ENCODE measurements around the gene FANCE. TPM values are rescaled to one million over a fixed set of nuclear protein-coding genes. Genes with fewer than 3 reads are reported as not detected.
"Not testable (repeated sequence)": the region's sequence is repeated elsewhere in the genome, so short reads cannot be mapped to it uniquely, and the experiment has no call there.

FANCE gene
- total and polyA plus RNA-seq, 2 donors (not counting 1 experiment from before 2014, with no cell fraction given), result 9.2 to 12.8 TPM

DNA sequence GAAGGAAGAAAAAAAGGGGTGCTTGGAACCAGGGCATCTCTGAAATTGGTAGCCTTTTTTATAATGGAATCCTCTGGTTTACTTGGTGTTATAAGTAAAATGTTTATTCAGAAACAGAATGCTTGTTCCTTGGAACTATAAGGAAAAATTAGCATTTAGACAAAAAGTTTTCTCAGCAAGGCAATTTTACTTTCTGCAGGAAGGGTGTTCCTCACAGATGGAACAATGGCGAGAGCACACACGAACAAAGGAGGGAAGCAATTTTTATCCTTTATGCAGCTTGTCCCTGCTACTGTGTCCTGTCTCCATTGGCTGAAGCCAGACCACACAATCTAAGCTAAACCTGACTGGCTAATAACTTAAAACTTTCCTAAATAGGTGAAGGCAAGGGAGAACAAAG lies 22.7 kb upstream of the FANCE start:
- Mint-ChIP-seq H3K4me3 (no peak overlapping the region), H3K4me1 (peaks cover 13% of the 10 kb centered on the region), H3K27ac (no peak overlapping the region), H3K27me3 (no peaks in the 10 kb centered on the region), H3K9me3 (ENCODE audit: insufficient read depth) (peaks cover 10% of the 10 kb centered on the region)
- no peak overlapping the region for H3K9ac ChIP-seq (ENCODE audit: low read length)
- peaks cover 0 to 30% of the 10 kb centered on the region in 2 experiments for H3K36me3 ChIP-seq (replicated peaks in 1 of 2; ENCODE audit: control extremely low read depth in 1 of 2, control insufficient read depth in 1 of 2, extremely low read depth in 1 of 2, insufficient read depth in 2 of 2, low read length in 1 of 2)
- no peak overlapping the region for H2AFZ ChIP-seq (ENCODE audit: insufficient read depth, low read depth, low read length, poor library complexity, severe bottlenecking)
- POLR2A ChIA-PET, result no interaction called here
- peaks cover 6 to 10% of the 10 kb centered on the region in 2 donors for H3K4me1 ChIP-seq (ENCODE audit: control insufficient read depth in 2 of 2, insufficient read depth in 2 of 2, low read length in 2 of 2)
- no peak for DNase-seq
- H3K27ac ChIP-seq (ENCODE audit: low read length in 2 of 2), result no peak overlapping the region
- H3K4me2 ChIP-seq (replicated peaks; ENCODE audit: low read depth, low read length, poor library complexity, severe bottlenecking), result no peak overlapping the region
- H3K9me3 ChIP-seq (ENCODE audit: control extremely low read depth in 1 of 3, control insufficient read depth in 2 of 3, insufficient read depth in 1 of 3, low read length in 2 of 3), result peaks cover 2 to 28% (median 25%) of the 10 kb centered on the region in 3 donors
- CTCF ChIA-PET, result no interaction called here
- intact Hi-C loops (cut with micrococcal nuclease), result no loop called here
- no peaks in the 10 kb centered on the region for H3K79me2 ChIP-seq (ENCODE audit: control insufficient read depth, insufficient read depth, low read length)
- 100% methylated on average over 2 of the region's 2 CpGs for WGBS (ENCODE audit: insufficient coverage)
- no peaks in the 10 kb centered on the region for H4K20me1 ChIP-seq (ENCODE audit: control insufficient read depth, insufficient read depth, low read length, poor library complexity, severe bottlenecking)
- no peak for ATAC-seq (ENCODE audit: low read depth)
- no peak for TF ChIP-seq EZH2 (IDR thresholded peaks at IDR 0.05; ENCODE audit: borderline replicate concordance, insufficient read depth, low read depth, low read length, poor library complexity, severe bottlenecking)
- no peak for TF ChIP-seq CTCF (IDR thresholded peaks at IDR 0.05)
- no peaks in the 10 kb centered on the region for H3K27me3 ChIP-seq (replicated peaks in 1 of 4; ENCODE audit: control extremely low read depth in 1 of 4, control insufficient read depth in 3 of 4, insufficient read depth in 4 of 4, low read length in 3 of 4)
- H3K4me3 ChIP-seq (ENCODE audit: control extremely low read depth in 1 of 5, extremely low read depth in 1 of 5, insufficient read depth in 1 of 5, low read depth in 2 of 5, low read length in 4 of 5), result no peak overlapping the region

- H3K27ac ChIP-seq (ENCODE audit: low read length in 2 of 2), result no peak overlapping the region
- H4K20me1 ChIP-seq (ENCODE audit: control insufficient read depth, insufficient read depth, low read length, poor library complexity, severe bottlenecking), result no peaks in the 10 kb centered on the region
- ATAC-seq (ENCODE audit: low read depth), result no peak
- CTCF ChIA-PET, result no interaction called here
- no peak for TF ChIP-seq EZH2 (IDR thresholded peaks at IDR 0.05; ENCODE audit: borderline replicate concordance, insufficient read depth, low read depth, low read length, poor library complexity, severe bottlenecking)
- no peak for TF ChIP-seq CTCF (IDR thresholded peaks at IDR 0.05)
- peaks cover 2 to 28% (median 25%) of the 10 kb centered on the region in 3 donors for H3K9me3 ChIP-seq (ENCODE audit: control extremely low read depth in 1 of 3, control insufficient read depth in 2 of 3, insufficient read depth in 1 of 3, low read length in 2 of 3)
- Mint-ChIP-seq H3K27ac (no peak overlapping the region), H3K27me3 (no peaks in the 10 kb centered on the region), H3K4me3 (no peak overlapping the region), H3K9me3 (ENCODE audit: insufficient read depth) (peaks cover 10% of the 10 kb centered on the region), H3K4me1 (no peaks in the 10 kb centered on the region)
- H3K4me1 ChIP-seq (ENCODE audit: control insufficient read depth in 2 of 2, insufficient read depth in 2 of 2, low read length in 2 of 2), result no peaks in the 10 kb centered on the region
- POLR2A ChIA-PET, result no interaction called here
- H3K36me3 ChIP-seq (replicated peaks in 1 of 2; ENCODE audit: control extremely low read depth in 1 of 2, control insufficient read depth in 1 of 2, extremely low read depth in 1 of 2, insufficient read depth in 2 of 2, low read length in 1 of 2), result peaks cover 0 to 4% of the 10 kb centered on the region in 2 experiments
- no peak overlapping the region for H3K4me2 ChIP-seq (replicated peaks; ENCODE audit: low read depth, low read length, poor library complexity, severe bottlenecking)
- no peak overlapping the region for H3K4me3 ChIP-seq (ENCODE audit: control extremely low read depth in 1 of 5, extremely low read depth in 1 of 5, insufficient read depth in 1 of 5, low read depth in 2 of 5, low read length in 4 of 5)
- no peak overlapping the region for H2AFZ ChIP-seq (ENCODE audit: insufficient read depth, low read depth, low read length, poor library complexity, severe bottlenecking)
- H3K9ac ChIP-seq (ENCODE audit: low read length), result no peak overlapping the region
- H3K79me2 ChIP-seq (ENCODE audit: control insufficient read depth, insufficient read depth, low read length), result no peaks in the 10 kb centered on the region
- intact Hi-C loops (cut with micrococcal nuclease), result no loop called here
- 93% methylated on average over 2 of the region's 4 CpGs for WGBS (ENCODE audit: insufficient coverage)
- no peak for DNase-seq
- no peaks in the 10 kb centered on the region for H3K27me3 ChIP-seq (replicated peaks in 1 of 4; ENCODE audit: control extremely low read depth in 1 of 4, control insufficient read depth in 3 of 4, insufficient read depth in 4 of 4, low read length in 3 of 4)
These were observed 19.8 kb upstream of the FANCE start for GRCh38 chr6:35432291-35432690.

GRCh38 chr6:35432702-35433101 lies 19.4 kb upstream of the FANCE start:
- H3K4me2 ChIP-seq (replicated peaks; ENCODE audit: low read depth, low read length, poor library complexity, severe bottlenecking); ATAC-seq (ENCODE audit: low read depth); intact Hi-C loops (cut with micrococcal nuclease); DNase-seq; H2AFZ ChIP-seq (ENCODE audit: insufficient read depth, low read depth, low read length, poor library complexity, severe bottlenecking); H3K9me3 Mint-ChIP-seq (ENCODE audit: insufficient read depth); H3K4me3 ChIP-seq (ENCODE audit: control extremely low read depth in 1 of 5, extremely low read depth in 1 of 5, insufficient read depth in 1 of 5, low read depth in 2 of 5, low read length in 4 of 5); H3K27ac Mint-ChIP-seq; H3K9ac ChIP-seq (ENCODE audit: low read length); CTCF ChIA-PET; H3K4me1 ChIP-seq (ENCODE audit: control insufficient read depth in 2 of 2, insufficient read depth in 2 of 2, low read length in 2 of 2); H3K79me2 ChIP-seq (ENCODE audit: control insufficient read depth, insufficient read depth, low read length); H3K4me1 Mint-ChIP-seq; H3K27me3 Mint-ChIP-seq; H3K36me3 ChIP-seq (replicated peaks in 1 of 2; ENCODE audit: control extremely low read depth in 1 of 2, control insufficient read depth in 1 of 2, extremely low read depth in 1 of 2, insufficient read depth in 2 of 2, low read length in 1 of 2); H3K4me3 Mint-ChIP-seq; H3K27me3 ChIP-seq (replicated peaks in 1 of 4; ENCODE audit: control extremely low read depth in 1 of 4, control insufficient read depth in 3 of 4, insufficient read depth in 4 of 4, low read length in 3 of 4); H4K20me1 ChIP-seq (ENCODE audit: control insufficient read depth, insufficient read depth, low read length, poor library complexity, severe bottlenecking); H3K27ac ChIP-seq (ENCODE audit: low read length in 2 of 2): not testable (repeated sequence)
- POLR2A ChIA-PET, result interaction anchor here (0.6 kb wide), 1 partner anchor 9 kb away, joined by 4 read pairs; no protein-coding TSS in a partner anchor
- 92% methylated on average over 1 of the region's 3 CpGs for WGBS (ENCODE audit: insufficient coverage)
- peaks cover 2 to 25% (median 25%) of the 10 kb centered on the region in 3 donors for H3K9me3 ChIP-seq (ENCODE audit: control extremely low read depth in 1 of 3, control insufficient read depth in 2 of 3, insufficient read depth in 1 of 3, low read length in 2 of 3)

All from B cell (primary cell).